Uterus (tissue), 2 donors: ENCODE results near the gene ESRRA.

ENCODE experiments used
- POLR2A ChIP-seq, 2 donors: fragments of 450-650 bp; IDR thresholded peaks; one replicate each; pipeline ENCODE4 v1.6.1; 2016; ENCODE audit warnings: antibody characterized with exemption in 2 of 2, mild to moderate bottlenecking in 1 of 2, moderate library complexity in 1 of 2
- TF ChIP-seq, protein P1 (sequence below), 4 experiments: fragments of 200-600 bp in 2 of 4; fragments of 450-650 bp in 2 of 4; sonication (generic) in 2 of 4; IDR thresholded peaks; one replicate each; pipeline ENCODE4 v1.5.1; 2016 to 2019; ENCODE audit warnings: antibody characterized with exemption in 4 of 4, mild to moderate bottlenecking in 2 of 4, moderate library complexity in 1 of 4

DNA sequence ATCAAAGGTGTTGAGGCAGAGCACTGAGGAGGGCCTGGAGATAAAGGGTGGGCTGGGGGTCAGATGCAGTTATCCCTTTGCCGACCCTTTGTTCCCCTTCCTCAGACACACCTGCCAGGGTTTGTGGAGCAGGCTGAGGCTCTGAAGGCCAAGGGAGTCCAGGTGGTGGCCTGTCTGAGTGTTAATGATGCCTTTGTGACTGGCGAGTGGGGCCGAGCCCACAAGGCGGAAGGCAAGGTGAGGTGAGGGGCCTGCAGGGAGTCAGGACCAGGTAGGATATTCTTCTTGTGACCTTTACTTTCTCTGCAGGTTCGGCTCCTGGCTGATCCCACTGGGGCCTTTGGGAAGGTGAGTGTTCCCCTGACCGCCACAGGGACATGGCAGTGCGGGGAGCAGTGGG, 15.2 kb downstream of the ESRRA start:
- TF ChIP-seq, protein P1, sequence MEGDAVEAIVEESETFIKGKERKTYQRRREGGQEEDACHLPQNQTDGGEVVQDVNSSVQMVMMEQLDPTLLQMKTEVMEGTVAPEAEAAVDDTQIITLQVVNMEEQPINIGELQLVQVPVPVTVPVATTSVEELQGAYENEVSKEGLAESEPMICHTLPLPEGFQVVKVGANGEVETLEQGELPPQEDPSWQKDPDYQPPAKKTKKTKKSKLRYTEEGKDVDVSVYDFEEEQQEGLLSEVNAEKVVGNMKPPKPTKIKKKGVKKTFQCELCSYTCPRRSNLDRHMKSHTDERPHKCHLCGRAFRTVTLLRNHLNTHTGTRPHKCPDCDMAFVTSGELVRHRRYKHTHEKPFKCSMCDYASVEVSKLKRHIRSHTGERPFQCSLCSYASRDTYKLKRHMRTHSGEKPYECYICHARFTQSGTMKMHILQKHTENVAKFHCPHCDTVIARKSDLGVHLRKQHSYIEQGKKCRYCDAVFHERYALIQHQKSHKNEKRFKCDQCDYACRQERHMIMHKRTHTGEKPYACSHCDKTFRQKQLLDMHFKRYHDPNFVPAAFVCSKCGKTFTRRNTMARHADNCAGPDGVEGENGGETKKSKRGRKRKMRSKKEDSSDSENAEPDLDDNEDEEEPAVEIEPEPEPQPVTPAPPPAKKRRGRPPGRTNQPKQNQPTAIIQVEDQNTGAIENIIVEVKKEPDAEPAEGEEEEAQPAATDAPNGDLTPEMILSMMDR (IDR thresholded peaks at IDR 0.05): no peak
- TF ChIP-seq POLR2A (IDR thresholded peaks at IDR 0.05): no peak
